ENCODE results near the gene SKAP2. TPM values are rescaled to one million over a fixed set of nuclear protein-coding genes. Genes with fewer than 3 reads are reported as not detected.

Gene SKAP2
- polyA plus RNA-seq, 1 donor (not counting 4 experiments of a cell fraction or from before 2014, with no cell fraction given): 15.0 TPM

- no peak for TF ChIP-seq EZH2 (IDR thresholded peaks at IDR 0.05; ENCODE audit: low read length)
- TF ChIP-seq, protein P1, sequence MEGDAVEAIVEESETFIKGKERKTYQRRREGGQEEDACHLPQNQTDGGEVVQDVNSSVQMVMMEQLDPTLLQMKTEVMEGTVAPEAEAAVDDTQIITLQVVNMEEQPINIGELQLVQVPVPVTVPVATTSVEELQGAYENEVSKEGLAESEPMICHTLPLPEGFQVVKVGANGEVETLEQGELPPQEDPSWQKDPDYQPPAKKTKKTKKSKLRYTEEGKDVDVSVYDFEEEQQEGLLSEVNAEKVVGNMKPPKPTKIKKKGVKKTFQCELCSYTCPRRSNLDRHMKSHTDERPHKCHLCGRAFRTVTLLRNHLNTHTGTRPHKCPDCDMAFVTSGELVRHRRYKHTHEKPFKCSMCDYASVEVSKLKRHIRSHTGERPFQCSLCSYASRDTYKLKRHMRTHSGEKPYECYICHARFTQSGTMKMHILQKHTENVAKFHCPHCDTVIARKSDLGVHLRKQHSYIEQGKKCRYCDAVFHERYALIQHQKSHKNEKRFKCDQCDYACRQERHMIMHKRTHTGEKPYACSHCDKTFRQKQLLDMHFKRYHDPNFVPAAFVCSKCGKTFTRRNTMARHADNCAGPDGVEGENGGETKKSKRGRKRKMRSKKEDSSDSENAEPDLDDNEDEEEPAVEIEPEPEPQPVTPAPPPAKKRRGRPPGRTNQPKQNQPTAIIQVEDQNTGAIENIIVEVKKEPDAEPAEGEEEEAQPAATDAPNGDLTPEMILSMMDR (optimal IDR thresholded peaks at IDR 0.05 in 1 of 3, IDR thresholded peaks at IDR 0.05 in 1 of 3, conservative IDR thresholded peaks at IDR 0.05 in 1 of 3; ENCODE audit: extremely low read depth in 1 of 3, insufficient read depth in 2 of 3, low read length in 3 of 3): no peak
- no peaks in the 10 kb centered on the region for H3K9me1 ChIP-seq (ENCODE audit: control insufficient read depth, extremely low read depth, insufficient read depth, low read length)
- H4K20me1 ChIP-seq (ENCODE audit: control insufficient read depth, extremely low read depth, insufficient read depth, low read length): no peaks in the 10 kb centered on the region
- H3K4me1 ChIP-seq (ENCODE audit: control insufficient read depth, extremely low read depth, insufficient read depth, low read length): no peaks in the 10 kb centered on the region
- no peak for DNase-seq (ENCODE audit: low read depth, low spot score)
- FAIRE-seq: no peak
- H2AFZ ChIP-seq (ENCODE audit: control insufficient read depth, low read length): no peak overlapping the region
- H3K4me2 ChIP-seq (ENCODE audit: control insufficient read depth, extremely low read depth, insufficient read depth, low read depth, low read length): no peak overlapping the region
- H3K9me3 ChIP-seq (ENCODE audit: control insufficient read depth, low read depth, low read length): no peaks in the 10 kb centered on the region
- H3K36me3 ChIP-seq (ENCODE audit: control insufficient read depth in 2 of 2, extremely low read depth in 1 of 2, insufficient read depth in 2 of 2, low read length in 2 of 2): no peaks in the 10 kb centered on the region
- H3K9ac ChIP-seq (ENCODE audit: control insufficient read depth, extremely low read depth, insufficient read depth, low read length): no peak overlapping the region
- H3K4me3 ChIP-seq (ENCODE audit: control insufficient read depth in 2 of 3, extremely low read depth in 1 of 3, insufficient read depth in 2 of 3, low read depth in 1 of 3, low read length in 3 of 3): no peak overlapping the region
- no peaks in the 10 kb centered on the region for H3K79me2 ChIP-seq (ENCODE audit: control insufficient read depth, insufficient read depth, low read length)
- no peak overlapping the region for H3K27ac ChIP-seq (ENCODE audit: control insufficient read depth, insufficient read depth, low read length)
- dilution Hi-C loops (cut with MboI; ENCODE audit: extremely low pct_ligation_motif_present, low sequenced_read_pairs): no loop called here
- no peaks in the 10 kb centered on the region for H3K27me3 ChIP-seq (ENCODE audit: control insufficient read depth, extremely low read depth, insufficient read depth, low read length)
These were observed 33.5 kb upstream of the SKAP2 start for GRCh38 chr7:26897928-26898327.

GRCh38 chr7:26891400-26892350 is 27.3 kb upstream of the SKAP2 start:
- no peak overlapping the region for H2AFZ ChIP-seq (ENCODE audit: control insufficient read depth, low read length)

More at GRCh38 chr7:26891400-26892350, 27.3 kb upstream of the SKAP2 start:
- Histone ChIP-seq H3K79me2 (ENCODE audit: control insufficient read depth, insufficient read depth, low read length) (no peaks in the 10 kb centered on the region), H3K27me3 (ENCODE audit: control insufficient read depth, extremely low read depth, insufficient read depth, low read length) (no peaks in the 10 kb centered on the region), H3K9me1 (ENCODE audit: control insufficient read depth, extremely low read depth, insufficient read depth, low read length) (no peaks in the 10 kb centered on the region), H3K4me1 (ENCODE audit: control insufficient read depth, extremely low read depth, insufficient read depth, low read length) (peaks cover 7% of the 10 kb centered on the region), H4K20me1 (ENCODE audit: control insufficient read depth, extremely low read depth, insufficient read depth, low read length) (no peaks in the 10 kb centered on the region), H3K4me3 (ENCODE audit: control insufficient read depth in 2 of 3, extremely low read depth in 1 of 3, insufficient read depth in 2 of 3, low read depth in 1 of 3, low read length in 3 of 3) (no peak overlapping the region), H3K27ac (ENCODE audit: control insufficient read depth, insufficient read depth, low read length) (no peak overlapping the region), H3K36me3 (ENCODE audit: control insufficient read depth in 2 of 2, extremely low read depth in 1 of 2, insufficient read depth in 2 of 2, low read length in 2 of 2) (no peaks in the 10 kb centered on the region), H3K4me2 (ENCODE audit: control insufficient read depth, extremely low read depth, insufficient read depth, low read depth, low read length) (no peak overlapping the region), H3K9me3 (ENCODE audit: control insufficient read depth, low read depth, low read length) (no peaks in the 10 kb centered on the region), H3K9ac (ENCODE audit: control insufficient read depth, extremely low read depth, insufficient read depth, low read length) (no peak overlapping the region)
- no peak for DNase-seq (ENCODE audit: low read depth, low spot score)
- dilution Hi-C loops (cut with MboI; ENCODE audit: extremely low pct_ligation_motif_present, low sequenced_read_pairs): no loop called here
- TF ChIP-seq EZH2 (IDR thresholded peaks at IDR 0.05; ENCODE audit: low read length): no peak
- TF ChIP-seq, protein P1 (optimal IDR thresholded peaks at IDR 0.05 in 1 of 3, IDR thresholded peaks at IDR 0.05 in 1 of 3, conservative IDR thresholded peaks at IDR 0.05 in 1 of 3; ENCODE audit: extremely low read depth in 1 of 3, insufficient read depth in 2 of 3, low read length in 3 of 3): no peak
- peak; percentile 49 for FAIRE-seq

All from keratinocyte (primary cell).